ENCODE measurements around the gene IRAK2. TPM values are rescaled to one million over a fixed set of nuclear protein-coding genes. Genes with fewer than 3 reads are reported as not detected.
"Not testable (repeated sequence)": the region's sequence is repeated elsewhere in the genome, so short reads cannot be mapped to it uniquely, and the experiment has no call there.

The IRAK2 gene
- total and polyA plus RNA-seq, 2 donors (not counting 3 experiments of a cell fraction or from before 2014, with no cell fraction given): 7.9 to 10.0 TPM

DNA sequence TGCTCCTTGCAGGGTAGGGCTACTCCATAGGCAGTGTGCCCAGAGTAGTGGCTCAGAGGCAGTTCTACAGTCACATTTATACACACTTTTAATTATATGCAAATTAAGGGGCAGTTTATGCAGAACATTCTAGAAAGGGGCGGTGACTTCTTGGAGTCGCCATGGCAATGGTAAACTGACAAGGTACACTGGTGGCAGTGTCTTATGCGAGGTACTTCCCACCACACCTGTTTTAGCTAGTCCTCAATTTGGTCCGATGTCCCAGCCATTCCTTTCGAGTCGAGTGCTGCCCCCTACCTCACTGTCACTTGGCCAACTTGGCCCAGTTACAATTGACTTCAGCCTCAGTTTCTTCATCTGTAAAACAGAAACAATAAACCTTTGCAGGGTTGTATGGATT is 3.8 kb upstream of the IRAK2 start:
- DNase-seq (ENCODE audit: low read depth, low spot score) (no peak), FAIRE-seq (no peak)
- BruUV-seq (replicated peaks): no TSS peak
- Histone ChIP-seq H3K9ac (replicated peaks; ENCODE audit: extremely low read depth, insufficient read depth, low read length) (no peak overlapping the region), H3K27me3 (ENCODE audit: control insufficient read depth in 2 of 2, insufficient read depth in 2 of 2, low read length in 2 of 2) (no peaks in the 10 kb centered on the region), H3K4me2 (ENCODE audit: insufficient read depth, low read length) (no peak overlapping the region), H4K20me1 (replicated peaks; ENCODE audit: control insufficient read depth, extremely low read depth, insufficient read depth, low read length) (no peaks in the 10 kb centered on the region), H3K4me3 (replicated peaks in 1 of 3; ENCODE audit: insufficient read depth in 1 of 3, low read depth in 1 of 3, low read length in 3 of 3) (no peak overlapping the region), H2AFZ (ENCODE audit: low read depth, low read length) (no peak overlapping the region), H3K9me3 (replicated peaks; ENCODE audit: control insufficient read depth, insufficient read depth, low read length) (no peaks in the 10 kb centered on the region), H3K27ac (ENCODE audit: insufficient read depth, low read depth, low read length) (no peak overlapping the region), H3K9me1 (replicated peaks; ENCODE audit: control insufficient read depth, extremely low read depth, insufficient read depth, low read length) (no peaks in the 10 kb centered on the region), H3K4me1 (ENCODE audit: control insufficient read depth, extremely low read depth, insufficient read depth, low read length) (peaks cover 2% of the 10 kb centered on the region), H3K36me3 (ENCODE audit: control insufficient read depth in 2 of 2, extremely low read depth in 1 of 2, insufficient read depth in 2 of 2, low read length in 2 of 2) (no peaks in the 10 kb centered on the region), H3K79me2 (ENCODE audit: control insufficient read depth, insufficient read depth, low read length) (no peaks in the 10 kb centered on the region)
- no peak for TF ChIP-seq GATA2 (IDR thresholded peaks at IDR 0.05; ENCODE audit: insufficient read depth, insufficient read length, low read depth, low read length)
- TF ChIP-seq POLR2A (IDR thresholded peaks at IDR 0.05; ENCODE audit: low read depth, low read length): no peak
- CTCF ChIA-PET: interaction anchor here (1.7 to 2.2 kb wide), 2 partner anchors 12 to 31 kb away, joined by 7 read pairs; no protein-coding TSS in a partner anchor
- intact Hi-C loops (cut with micrococcal nuclease) (no loop called here), dilution Hi-C loops (cut with MboI; ENCODE audit: extremely low pct_ligation_motif_present, low sequenced_read_pairs) (no loop called here)
- POLR2A ChIA-PET: no interaction called here

GRCh38 chr3:10162185-10162584 is 2.5 kb upstream of the IRAK2 start:
- no peak overlapping the region for H3K9ac ChIP-seq (replicated peaks; ENCODE audit: extremely low read depth, insufficient read depth, low read length)
- H3K27ac ChIP-seq (ENCODE audit: insufficient read depth, low read depth, low read length): no peak overlapping the region
- no peaks in the 10 kb centered on the region for H3K9me3 ChIP-seq (replicated peaks; ENCODE audit: control insufficient read depth, insufficient read depth, low read length)
- intact Hi-C loops (cut with micrococcal nuclease): no loop called here
- no peak overlapping the region for H2AFZ ChIP-seq (ENCODE audit: low read depth, low read length)
- TF ChIP-seq CTCF (IDR thresholded peaks at IDR 0.05; ENCODE audit: extremely low read depth in 1 of 2, insufficient read depth in 1 of 2, low read depth in 1 of 2, low read length in 2 of 2): no peak
- TF ChIP-seq FOS (IDR thresholded peaks at IDR 0.05; ENCODE audit: borderline replicate concordance, insufficient read depth, low read length): no peak
- TF ChIP-seq JUN (IDR thresholded peaks at IDR 0.05; ENCODE audit: borderline replicate concordance, insufficient read depth, insufficient read length, low read depth): no peak
- TF ChIP-seq MAX (IDR thresholded peaks at IDR 0.05; ENCODE audit: insufficient read depth, insufficient read length): no peak
- no peak for TF ChIP-seq GATA2 (IDR thresholded peaks at IDR 0.05; ENCODE audit: insufficient read depth, insufficient read length, low read depth, low read length)
- POLR2A ChIA-PET: no interaction called here
- H3K27me3 ChIP-seq (ENCODE audit: control insufficient read depth in 2 of 2, insufficient read depth in 2 of 2, low read length in 2 of 2): no peaks in the 10 kb centered on the region
- no peak overlapping the region for H3K4me2 ChIP-seq (ENCODE audit: insufficient read depth, low read length)
- dilution Hi-C loops (cut with MboI; ENCODE audit: extremely low pct_ligation_motif_present, low sequenced_read_pairs): no loop called here
- BruUV-seq (replicated peaks): no TSS peak
- no peaks in the 10 kb centered on the region for H4K20me1 ChIP-seq (replicated peaks; ENCODE audit: control insufficient read depth, extremely low read depth, insufficient read depth, low read length)
- no peak overlapping the region for H3K4me3 ChIP-seq (replicated peaks in 1 of 3; ENCODE audit: insufficient read depth in 1 of 3, low read depth in 1 of 3, low read length in 3 of 3)
- no peaks in the 10 kb centered on the region for H3K9me1 ChIP-seq (replicated peaks; ENCODE audit: control insufficient read depth, extremely low read depth, insufficient read depth, low read length)
- DNase-seq (ENCODE audit: low read depth, low spot score) (no peak), FAIRE-seq (no peak)
- H3K4me1 ChIP-seq (ENCODE audit: control insufficient read depth, extremely low read depth, insufficient read depth, low read length): peaks cover 2% of the 10 kb centered on the region
- no peaks in the 10 kb centered on the region for H3K79me2 ChIP-seq (ENCODE audit: control insufficient read depth, insufficient read depth, low read length)
- H3K36me3 ChIP-seq (ENCODE audit: control insufficient read depth in 2 of 2, extremely low read depth in 1 of 2, insufficient read depth in 2 of 2, low read length in 2 of 2): no peaks in the 10 kb centered on the region
- CTCF ChIA-PET: no interaction called here

- peak overlapping the region; percentile 96 for H2AFZ ChIP-seq (ENCODE audit: low read depth, low read length)
- intact Hi-C loops (cut with micrococcal nuclease): loop anchor here (1.0 to 2.0 kb wide), 3 partner anchors 29 to 61 kb away; no protein-coding TSS in a partner anchor
- BruUV-seq (replicated peaks); H4K20me1 ChIP-seq (replicated peaks; ENCODE audit: control insufficient read depth, extremely low read depth, insufficient read depth, low read length); H3K79me2 ChIP-seq (ENCODE audit: control insufficient read depth, insufficient read depth, low read length); H3K4me3 ChIP-seq (replicated peaks in 1 of 3; ENCODE audit: insufficient read depth in 1 of 3, low read depth in 1 of 3, low read length in 3 of 3); H3K9me1 ChIP-seq (replicated peaks; ENCODE audit: control insufficient read depth, extremely low read depth, insufficient read depth, low read length); H3K27me3 ChIP-seq (ENCODE audit: control insufficient read depth in 2 of 2, insufficient read depth in 2 of 2, low read length in 2 of 2); FAIRE-seq; H3K36me3 ChIP-seq (ENCODE audit: control insufficient read depth in 2 of 2, extremely low read depth in 1 of 2, insufficient read depth in 2 of 2, low read length in 2 of 2); POLR2A ChIA-PET; dilution Hi-C loops (cut with MboI; ENCODE audit: extremely low pct_ligation_motif_present, low sequenced_read_pairs); DNase-seq (ENCODE audit: low read depth, low spot score); H3K27ac ChIP-seq (ENCODE audit: insufficient read depth, low read depth, low read length); H3K9me3 ChIP-seq (replicated peaks; ENCODE audit: control insufficient read depth, insufficient read depth, low read length); H3K9ac ChIP-seq (replicated peaks; ENCODE audit: extremely low read depth, insufficient read depth, low read length); H3K4me1 ChIP-seq (ENCODE audit: control insufficient read depth, extremely low read depth, insufficient read depth, low read length): not testable (repeated sequence)
- peak overlapping the region; percentile 62 for H3K4me2 ChIP-seq (ENCODE audit: insufficient read depth, low read length)
- CTCF ChIA-PET: interaction anchor here (0.9 to 1.3 kb wide), 3 partner anchors 11 to 42 kb away, joined by 3 to 4 read pairs (median 3); no protein-coding TSS in a partner anchor
Measured at GRCh38 chr3:10164201-10164545, 546 bp upstream of the IRAK2 start.
